H9 (cell line): ENCODE data around the gene PAM. TPM values are rescaled to one million over a fixed set of nuclear protein-coding genes. Genes with fewer than 3 reads are reported as not detected.

ENCODE experiments used
- DNase-seq: peaks from one replicate; pipeline ENCODE4 v3.0.0-alpha.2; 2017
- H2AFZ ChIP-seq: one replicate; pipeline ENCODE4 v1.6.1; 2013; ENCODE audit warnings: mild to moderate bottlenecking, low read length, control low read depth, moderate library complexity
- H2AK5ac ChIP-seq: 2 replicates; pipeline ENCODE4 v1.6.1; 2013; ENCODE audit warnings: low read length, control low read depth, mixed read lengths; ENCODE audit not compliant: insufficient read length
- H2BK120ac ChIP-seq: one replicate; pipeline ENCODE4 v1.6.1; 2013; ENCODE audit warnings: low read depth, mild to moderate bottlenecking, low read length, control low read depth, inconsistent platforms; ENCODE audit not compliant: poor library complexity, severe bottlenecking
- H2BK12ac ChIP-seq: 2 replicates; pipeline ENCODE4 v1.6.1; 2013; ENCODE audit warnings: low read length, control low read depth, mixed read lengths, low read depth; ENCODE audit not compliant: insufficient read length
- H2BK15ac ChIP-seq: 2 replicates; pipeline ENCODE4 v1.6.1; 2013; ENCODE audit warnings: low read depth, low read length, control low read depth
- H2BK20ac ChIP-seq: one replicate; pipeline ENCODE4 v1.6.1; 2013; ENCODE audit warnings: low read depth, mild to moderate bottlenecking, low read length, control low read depth, inconsistent platforms; ENCODE audit not compliant: poor library complexity, severe bottlenecking
- H2BK5ac ChIP-seq: 2 replicates; pipeline ENCODE4 v1.6.1; 2013; ENCODE audit warnings: low read length, control low read depth, mixed read lengths; ENCODE audit not compliant: insufficient read length
- H3K14ac ChIP-seq: 2 replicates; pipeline ENCODE4 v1.6.1; 2013; ENCODE audit warnings: low read length, control low read depth; ENCODE audit not compliant: insufficient read depth
- H3K18ac ChIP-seq: 2 replicates; pipeline ENCODE4 v1.6.1; 2013; ENCODE audit warnings: low read depth, mild to moderate bottlenecking, mixed read lengths, low read length, control low read depth; ENCODE audit not compliant: insufficient read length
- H3K23ac ChIP-seq: 2 replicates; pipeline ENCODE4 v1.6.1; 2013; ENCODE audit warnings: low read length, control low read depth, mixed read lengths, low read depth; ENCODE audit not compliant: insufficient read length
- H3K23me2 ChIP-seq: 2 replicates; pipeline ENCODE4 v1.6.1; 2013; ENCODE audit warnings: low read depth, mild to moderate bottlenecking, mixed read lengths, low read length, control low read depth; ENCODE audit not compliant: insufficient read length, poor library complexity, severe bottlenecking
- H3K27ac ChIP-seq: 2 replicates; pipeline ENCODE4 v1.5.1; 2013; ENCODE audit warnings: low read length, control low read depth, mixed read lengths, low read depth; ENCODE audit not compliant: insufficient read length
- H3K27me3 ChIP-seq: 2 replicates; pipeline ENCODE4 v1.6.1; 2013; ENCODE audit warnings: low read length, control low read depth, inconsistent platforms; ENCODE audit not compliant: insufficient read depth
- H3K4ac ChIP-seq: 2 replicates; pipeline ENCODE4 v1.6.1; 2013; ENCODE audit warnings: low read depth, mild to moderate bottlenecking, control low read depth, inconsistent platforms, low read length, moderate library complexity
- H3K4me1 ChIP-seq: 2 replicates; pipeline ENCODE4 v1.6.1; 2013; ENCODE audit warnings: low read length, control low read depth, inconsistent platforms; ENCODE audit not compliant: insufficient read depth
- H3K4me2 ChIP-seq: 2 replicates; pipeline ENCODE4 v1.6.1; 2013; ENCODE audit warnings: low read length, control low read depth, mixed read lengths; ENCODE audit not compliant: insufficient read length, insufficient read depth
- H3K56ac ChIP-seq: 2 replicates; pipeline ENCODE4 v1.6.1; 2013; ENCODE audit warnings: low read depth, mild to moderate bottlenecking, mixed read lengths, low read length, control low read depth; ENCODE audit not compliant: insufficient read length
- H3K79me1 ChIP-seq: 2 replicates; pipeline ENCODE4 v1.6.1; 2013; ENCODE audit warnings: low read depth, mild to moderate bottlenecking, moderate library complexity, low read length, control low read depth, inconsistent platforms; ENCODE audit not compliant: insufficient read depth, poor library complexity, severe bottlenecking
- H3K79me2 ChIP-seq: 2 replicates; pipeline ENCODE4 v1.6.1; 2013; ENCODE audit warnings: low read length, control low read depth, inconsistent platforms; ENCODE audit not compliant: insufficient read depth
- H3K9ac ChIP-seq: 2 replicates; pipeline ENCODE4 v1.6.1; 2013; ENCODE audit warnings: low read length, control low read depth, mixed read lengths; ENCODE audit not compliant: insufficient read length; ENCODE audit errors: extremely low read depth
- H3K9me3 ChIP-seq: one replicate; pipeline ENCODE4 v1.6.1; 2013; ENCODE audit warnings: low read depth, low read length, inconsistent platforms; ENCODE audit not compliant: control insufficient read depth
- H3T11ph ChIP-seq: one replicate; pipeline ENCODE4 v1.6.1; 2013; ENCODE audit warnings: mild to moderate bottlenecking, low read length, control low read depth, inconsistent platforms
- H4K20me1 ChIP-seq: one replicate; pipeline ENCODE4 v1.6.1; 2013; ENCODE audit not compliant: control insufficient read depth, insufficient read length, insufficient read depth
- H4K5ac ChIP-seq: 2 replicates; pipeline ENCODE4 v1.6.1; 2013; ENCODE audit warnings: low read depth, mild to moderate bottlenecking, mixed read lengths, low read length, control low read depth; ENCODE audit not compliant: insufficient read length
- H4K8ac ChIP-seq: replicated peaks from 2 replicates; pipeline ENCODE4 v1.6.1; 2013; ENCODE audit warnings: low read length, control low read depth, mixed read lengths, low read depth; ENCODE audit not compliant: insufficient read length
- H4K91ac ChIP-seq: 2 replicates; pipeline ENCODE4 v1.6.1; 2013; ENCODE audit warnings: low read depth, mild to moderate bottlenecking, moderate library complexity, mixed read lengths, low read length, control low read depth; ENCODE audit not compliant: insufficient read length
- H3K27ac Mint-ChIP-seq, 3 experiments: 2 replicates in 2 of 3; 3 replicates in 1 of 3; pipeline ENCODE4 v1.8.0; 2020 to 2021; ENCODE audit warnings: mixed read lengths in 3 of 3, mild to moderate bottlenecking in 1 of 3, moderate library complexity in 1 of 3
- H3K27me3 Mint-ChIP-seq: 2 replicates; pipeline ENCODE4 v1.8.0; 2021; ENCODE audit warnings: low read depth, mild to moderate bottlenecking, moderate library complexity, mixed read lengths
- H3K36me3 Mint-ChIP-seq, 3 experiments: 2 replicates in 2 of 3; 3 replicates in 1 of 3; pipeline ENCODE4 v1.8.0; 2020 to 2021; ENCODE audit warnings: low read depth in 3 of 3, mixed read lengths in 3 of 3; ENCODE audit not compliant: insufficient read depth in 1 of 3
- H3K4me1 Mint-ChIP-seq, 2 experiments: 2 replicates each; pipeline ENCODE4 v1.8.0; 2020; ENCODE audit warnings: mixed read lengths in 2 of 2
- H3K4me3 Mint-ChIP-seq, 2 experiments: 2 replicates in 1 of 2; 3 replicates in 1 of 2; pipeline ENCODE4 v1.8.0; 2020 to 2021; ENCODE audit warnings: mild to moderate bottlenecking in 2 of 2, mixed read lengths in 2 of 2, moderate library complexity in 1 of 2
- H3K9me3 Mint-ChIP-seq, 2 experiments: 2 replicates in 1 of 2; 3 replicates in 1 of 2; pipeline ENCODE4 v1.8.0; 2020; ENCODE audit warnings: mild to moderate bottlenecking in 2 of 2, mixed read lengths in 2 of 2, moderate library complexity in 1 of 2
- WGBS: extraction: QIAGEN DNeasy Blood & Tissue Kit; methylation state at CpG from one replicate; pipeline ENCODE4 v1.1.7; 2013; ENCODE audit warnings: missing lambda C conversion rate, low lambda C conversion rate, mixed read lengths; ENCODE audit not compliant: insufficient read length; ENCODE audit errors: extremely low coverage; 5-methylcytosine and 5-hydroxymethylcytosine counted together
- total RNA-seq: library from RNA; stranded (reverse); gene quantifications from 2 replicates; pipeline ENCODE4 v1.2.1, GENCODE V29; 2021
- TF ChIP-seq, protein P1 (sequence below): fragments of 200-600 bp; sonication (generic); conservative IDR thresholded peaks from 3 replicates; pipeline ENCODE4 v1.8.0; 2021; ENCODE audit warnings: antibody characterized with exemption, mild to moderate bottlenecking

The PAM gene
- total RNA-seq, 1 experiment from 2014 or later = 31.5 TPM

GRCh38 chr5:102813740-102814139 lies 58.6 kb downstream of the PAM start:
- Histone ChIP-seq H4K20me1 (no peaks in the 10 kb centered on the region), H2BK12ac (no peak overlapping the region), H2BK15ac (no peak overlapping the region), H3K14ac (no peak overlapping the region), H4K5ac (no peak overlapping the region), H2BK20ac (no peak overlapping the region), H3K27ac (no peak overlapping the region), H3K4me2 (no peak overlapping the region), H3K79me1 (no peaks in the 10 kb centered on the region), H3K23me2 (no peaks in the 10 kb centered on the region), H3K4me1 (no peaks in the 10 kb centered on the region), H3K23ac (no peak overlapping the region), H3K9ac (no peak overlapping the region), H3K56ac (no peak overlapping the region), H3T11ph (no peak overlapping the region), H3K79me2 (no peaks in the 10 kb centered on the region), H2BK120ac (no peak overlapping the region), H4K8ac (no peak overlapping the region), H2AK5ac (no peak overlapping the region), H2AFZ (no peak overlapping the region), H3K27me3 (no peaks in the 10 kb centered on the region), H4K91ac (no peak overlapping the region), H3K4ac (no peak overlapping the region), H2BK5ac (no peak overlapping the region), H3K9me3 (no peaks in the 10 kb centered on the region), H3K18ac (no peak overlapping the region)
- TF ChIP-seq, protein P1, sequence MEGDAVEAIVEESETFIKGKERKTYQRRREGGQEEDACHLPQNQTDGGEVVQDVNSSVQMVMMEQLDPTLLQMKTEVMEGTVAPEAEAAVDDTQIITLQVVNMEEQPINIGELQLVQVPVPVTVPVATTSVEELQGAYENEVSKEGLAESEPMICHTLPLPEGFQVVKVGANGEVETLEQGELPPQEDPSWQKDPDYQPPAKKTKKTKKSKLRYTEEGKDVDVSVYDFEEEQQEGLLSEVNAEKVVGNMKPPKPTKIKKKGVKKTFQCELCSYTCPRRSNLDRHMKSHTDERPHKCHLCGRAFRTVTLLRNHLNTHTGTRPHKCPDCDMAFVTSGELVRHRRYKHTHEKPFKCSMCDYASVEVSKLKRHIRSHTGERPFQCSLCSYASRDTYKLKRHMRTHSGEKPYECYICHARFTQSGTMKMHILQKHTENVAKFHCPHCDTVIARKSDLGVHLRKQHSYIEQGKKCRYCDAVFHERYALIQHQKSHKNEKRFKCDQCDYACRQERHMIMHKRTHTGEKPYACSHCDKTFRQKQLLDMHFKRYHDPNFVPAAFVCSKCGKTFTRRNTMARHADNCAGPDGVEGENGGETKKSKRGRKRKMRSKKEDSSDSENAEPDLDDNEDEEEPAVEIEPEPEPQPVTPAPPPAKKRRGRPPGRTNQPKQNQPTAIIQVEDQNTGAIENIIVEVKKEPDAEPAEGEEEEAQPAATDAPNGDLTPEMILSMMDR = no peak
- peaks cover 2 to 12% of the 10 kb centered on the region in 2 experiments; a peak in 3 of 4 replicates for H3K4me1 Mint-ChIP-seq
- H3K27me3 Mint-ChIP-seq = no peaks in the 10 kb centered on the region
- WGBS = no CpG with 5 or more reads among the region's 1 CpG
- H3K9me3 Mint-ChIP-seq = no peaks in the 10 kb centered on the region
- H3K4me3 Mint-ChIP-seq = no peak overlapping the region
- DNase-seq = no peak
- H3K27ac Mint-ChIP-seq = no peak overlapping the region
- no peaks in the 10 kb centered on the region for H3K36me3 Mint-ChIP-seq
